GM19240 (cell line): Measurements from ENCODE around the gene COL19A1.

Experiments
- DNase-seq: peaks from one replicate; pipeline ENCODE4 v3.0.0; 2011; ENCODE audit warnings: low spot score; ENCODE audit not compliant: insufficient read length

Gene COL19A1

GRCh38 chr6:70124882-70125545, 258.7 kb downstream of the COL19A1 start:
- no peak for DNase-seq

- DNase-seq: no peak
These were observed 259.2 kb downstream of the COL19A1 start for GRCh38 chr6:70125602-70126001.

DNA sequence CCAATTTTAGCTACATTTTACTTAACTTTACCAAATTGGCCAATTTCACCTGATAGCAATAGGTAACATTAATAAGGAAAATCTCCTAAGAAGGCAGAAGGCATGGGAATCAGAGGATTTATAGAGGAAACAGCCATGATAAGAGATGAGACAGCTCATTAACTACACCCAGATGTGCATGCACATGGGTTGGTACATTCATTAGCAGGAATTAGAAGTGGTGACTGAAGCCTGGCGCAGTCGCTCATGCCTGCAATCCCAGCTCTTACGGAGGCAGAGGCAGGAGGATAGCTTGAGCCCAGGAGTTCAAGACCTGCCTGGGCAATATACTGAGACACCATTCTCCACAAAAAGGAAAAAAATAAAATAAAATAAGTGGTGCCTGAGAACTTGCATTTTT, 263.0 kb downstream of the COL19A1 start:
- no peak for DNase-seq

- no peak for DNase-seq
These were observed 264.5 kb downstream of the COL19A1 start for GRCh38 chr6:70130865-70131264.

GRCh38 chr6:70131528-70131927, 265.2 kb downstream of the COL19A1 start:
- no peak for DNase-seq

GRCh38 chr6:70133246-70133645, 266.9 kb downstream of the COL19A1 start:
- DNase-seq: no peak

GRCh38 chr6:70134542-70134941, 268.2 kb downstream of the COL19A1 start:
- DNase-seq: no peak

DNA sequence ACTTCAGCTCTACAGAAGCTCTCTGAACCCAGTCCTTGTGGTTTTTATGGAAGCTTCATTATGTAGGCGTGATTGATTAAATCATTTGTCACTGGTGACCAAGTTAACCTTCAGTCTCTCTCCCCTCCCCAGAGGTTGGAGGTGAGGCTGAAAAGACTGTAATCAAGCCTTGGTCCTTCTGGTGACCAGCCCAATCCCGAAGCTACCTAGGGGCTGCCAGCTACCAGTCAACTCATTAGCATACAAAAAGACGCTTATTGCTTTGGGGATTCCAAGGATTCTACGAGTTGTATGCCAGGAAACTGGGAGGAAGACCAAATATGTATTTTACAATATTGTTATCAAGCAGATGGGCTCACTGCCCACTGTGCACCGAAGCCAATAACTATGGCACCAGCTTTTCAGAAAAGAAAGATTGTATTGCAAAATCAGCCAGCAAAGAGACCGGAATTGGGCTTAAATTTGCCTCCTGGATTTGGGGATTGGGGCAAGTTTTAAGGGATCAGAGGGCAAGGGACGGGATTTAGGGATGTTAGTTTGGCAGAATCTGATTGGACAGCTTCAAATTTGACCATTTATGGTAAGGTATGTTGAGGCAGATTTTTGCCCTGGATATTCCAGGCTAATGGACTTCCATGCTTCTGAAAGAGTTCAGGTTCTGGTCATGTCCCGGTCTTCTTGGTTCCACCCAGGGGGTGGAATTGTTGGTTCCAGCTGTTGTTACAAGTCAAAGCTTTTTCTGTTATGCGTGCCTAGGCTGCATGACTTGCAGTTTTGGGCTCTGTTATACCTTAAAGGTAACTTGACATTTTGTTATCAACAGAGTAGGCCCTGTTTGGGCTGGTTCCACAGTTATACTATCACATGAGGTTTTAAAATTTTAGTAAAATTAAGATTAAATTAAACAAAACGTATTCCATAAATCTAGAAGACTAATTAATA, 269.1 kb downstream of the COL19A1 start:
- DNase-seq: no peak

GRCh38 chr6:70136996-70137395, 270.6 kb downstream of the COL19A1 start:
- no peak for DNase-seq

GRCh38 chr6:70140496-70140895, 274.1 kb downstream of the COL19A1 start:
- no peak for DNase-seq

GRCh38 chr6:70142034-70142433, 275.7 kb downstream of the COL19A1 start:
- no peak for DNase-seq

GRCh38 chr6:70145178-70145577, 278.8 kb downstream of the COL19A1 start:
- DNase-seq: no peak

DNA sequence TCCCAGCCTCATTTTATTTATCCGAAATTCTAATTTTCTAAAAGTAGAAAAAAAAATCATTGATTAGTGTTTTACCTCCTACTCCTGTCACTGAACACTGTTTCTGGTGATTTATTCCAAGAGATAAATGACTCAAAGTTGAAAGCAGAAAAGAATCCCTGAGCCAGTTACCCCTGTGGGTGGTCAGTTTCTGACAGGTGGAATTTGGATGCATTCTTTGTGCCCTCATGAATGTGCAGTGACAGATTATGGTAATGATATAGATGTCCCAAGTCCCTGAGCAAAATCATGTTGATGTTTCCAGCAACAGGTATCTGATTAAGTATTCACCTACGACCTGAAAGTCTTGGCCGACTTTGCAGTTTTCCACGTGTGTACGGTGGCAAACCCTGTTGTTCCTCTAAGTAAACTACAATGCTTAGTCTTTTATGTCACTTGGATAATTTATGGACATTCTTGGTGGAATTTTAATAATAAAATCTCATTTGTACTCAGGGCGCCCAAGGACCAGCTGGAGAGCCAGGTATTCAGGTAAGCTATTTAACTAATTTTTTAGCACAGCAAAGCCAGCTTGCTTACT, 282.9 kb downstream of the COL19A1 start:
- DNase-seq: no peak

DNA sequence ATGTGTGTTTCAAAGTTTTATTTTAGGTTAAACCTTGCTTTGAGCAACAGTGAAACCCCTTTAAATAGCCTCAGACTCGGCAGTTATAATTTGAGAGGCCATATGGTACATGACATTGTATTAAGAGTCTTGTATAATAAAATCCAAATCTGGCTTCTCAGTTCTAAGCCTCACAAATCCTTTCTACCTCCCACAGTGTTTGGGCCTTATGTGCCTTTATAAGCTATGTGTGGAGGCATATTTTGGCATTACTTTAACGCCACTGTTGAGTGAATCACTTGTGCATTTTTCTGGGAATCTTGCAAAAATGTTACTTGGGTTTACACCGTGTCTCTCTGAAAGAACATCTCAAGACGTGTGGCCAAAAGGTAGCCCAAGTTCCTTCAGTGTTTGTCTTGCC, 284.2 kb downstream of the COL19A1 start:
- no peak for DNase-seq

- DNase-seq: no peak
These were observed 285.3 kb downstream of the COL19A1 start for GRCh38 chr6:70151616-70152015.

GRCh38 chr6:70152786-70153185, 286.4 kb downstream of the COL19A1 start:
- DNase-seq: no peak

- no peak for DNase-seq
These were observed 290.7 kb downstream of the COL19A1 start for GRCh38 chr6:70157086-70157485.

DNA sequence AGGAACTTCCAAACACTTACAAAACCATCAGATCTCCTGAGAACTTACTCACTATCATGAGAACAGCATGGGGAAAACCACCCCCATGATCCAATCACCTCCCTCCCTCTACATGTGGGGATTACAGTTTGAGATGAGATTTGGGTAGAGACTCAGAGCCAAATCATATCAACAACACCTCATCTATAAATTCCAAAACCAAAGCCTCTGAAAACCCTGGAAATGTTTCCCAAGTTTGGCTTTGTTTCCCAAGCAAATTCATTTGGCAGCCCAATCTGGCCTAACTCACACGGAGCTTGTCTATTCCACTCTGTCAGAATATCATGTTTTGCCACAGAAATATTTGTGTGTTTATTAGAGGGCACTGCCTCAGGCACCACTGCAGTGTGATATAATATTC, 293.9 kb downstream of the COL19A1 start:
- no peak for DNase-seq

DNA sequence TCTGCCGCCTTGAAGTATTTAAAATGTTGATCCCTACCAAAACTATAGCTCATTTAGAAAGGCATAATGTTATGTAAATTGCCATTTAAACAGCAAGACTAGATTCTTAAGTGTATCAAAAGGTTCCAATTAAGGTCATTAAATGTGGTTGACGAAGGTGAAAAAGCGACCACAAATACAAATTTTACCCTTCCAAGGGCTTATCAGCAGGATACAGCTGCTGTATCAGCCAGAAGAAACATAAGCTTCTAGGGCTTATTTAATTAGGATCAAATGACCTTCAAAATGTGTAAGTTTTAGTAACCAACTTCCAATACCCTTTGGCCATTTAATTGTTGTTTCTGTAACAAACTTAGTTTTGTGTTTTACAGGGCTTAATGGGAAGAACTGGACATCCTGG, 296.6 kb downstream of the COL19A1 start:
- DNase-seq: no peak

- no peak for DNase-seq
These were observed 297.4 kb downstream of the COL19A1 start for GRCh38 chr6:70163795-70164194.

DNA sequence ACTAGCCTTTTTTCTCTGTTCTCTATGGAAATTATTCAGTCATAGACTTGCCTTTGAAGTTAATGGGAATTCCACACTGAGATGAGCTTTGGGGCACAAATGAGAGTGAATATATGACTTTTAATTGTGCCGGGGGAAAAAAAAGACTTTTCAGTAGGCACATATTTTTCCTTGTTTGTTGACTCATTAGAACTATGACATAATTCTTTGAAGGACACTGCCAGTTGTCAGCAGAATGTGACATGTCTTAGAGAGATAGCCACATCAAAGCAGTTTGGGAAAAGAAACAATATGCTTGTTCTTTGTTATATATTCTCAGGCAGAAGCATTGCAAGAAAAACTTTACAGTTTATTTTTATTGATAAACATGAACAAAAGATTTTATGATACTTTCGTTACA, 298.2 kb downstream of the COL19A1 start:
- no peak for DNase-seq
